Measurements from ENCODE around the gene POLDIP3.
A peak's percentile ranks its signal among the peaks of the same experiment; 100 is the strongest.

The POLDIP3 gene

GRCh38 chr22:42642806-42643633 is 28.3 kb upstream of the POLDIP3 start:
- peak; percentile 35 for DNase-seq (ENCODE audit: low spot score)

DNA sequence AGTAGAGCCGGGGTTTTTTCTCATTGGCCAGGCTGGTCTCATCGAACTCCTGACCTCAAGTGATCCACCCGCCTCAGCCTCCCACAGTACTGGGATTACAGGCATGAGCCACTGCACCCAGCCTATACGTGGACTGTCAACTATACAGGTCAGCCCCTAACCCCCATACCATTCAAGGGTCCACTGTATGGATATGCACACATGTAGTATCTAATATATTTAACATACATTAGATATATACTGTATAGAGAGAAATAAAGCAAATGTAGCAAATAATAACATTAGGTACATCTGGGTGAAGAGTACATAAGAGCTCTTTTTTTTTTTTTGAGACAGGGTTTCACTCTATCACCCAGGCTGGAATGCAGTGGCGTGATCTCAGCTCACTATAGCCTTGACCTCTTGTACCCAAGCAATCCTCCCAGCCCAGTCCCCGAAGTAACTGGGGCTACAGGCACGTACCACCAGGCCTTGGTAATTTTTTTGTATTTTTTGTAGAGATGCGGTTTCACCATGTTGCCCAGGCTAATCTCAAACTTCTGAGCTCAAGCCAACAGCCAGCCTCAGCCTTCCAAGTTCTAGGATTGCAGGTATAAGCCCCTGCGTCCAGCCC is 27.2 kb upstream of the POLDIP3 start:
- DNase-seq (ENCODE audit: low spot score) = no peak

- no peak for DNase-seq (ENCODE audit: low spot score)
Measured at GRCh38 chr22:42639541-42640241, 25.0 kb upstream of the POLDIP3 start.

- DNase-seq (ENCODE audit: low spot score) = no peak
Measured at GRCh38 chr22:42637555-42637954, 22.9 kb upstream of the POLDIP3 start.

GRCh38 chr22:42636506-42636905 is 21.8 kb upstream of the POLDIP3 start:
- DNase-seq (ENCODE audit: low spot score) = no peak

DNA sequence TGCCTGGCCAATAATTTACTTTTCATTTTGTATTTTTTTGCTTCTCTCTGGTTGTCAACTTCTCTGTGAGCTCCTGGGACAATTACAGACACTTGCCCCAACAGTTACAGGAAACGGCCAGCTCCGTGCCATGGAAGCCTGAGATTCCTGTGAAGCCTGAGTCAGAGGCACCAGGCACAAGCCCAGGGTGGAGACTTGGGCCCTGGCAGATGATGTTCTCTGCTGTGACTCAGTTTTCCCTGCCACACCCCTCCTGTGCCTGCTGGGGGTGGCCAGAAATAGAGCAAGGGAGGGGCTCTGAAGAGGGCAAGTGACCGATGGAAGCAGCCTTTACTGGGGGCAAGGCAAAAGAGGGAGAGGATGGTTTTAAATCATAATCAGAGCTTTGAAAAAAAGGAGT is 20.8 kb upstream of the POLDIP3 start:
- no peak for DNase-seq (ENCODE audit: low spot score)

- DNase-seq (ENCODE audit: low spot score) = no peak
Measured at GRCh38 chr22:42633013-42633412, 18.3 kb upstream of the POLDIP3 start.

- DNase-seq (ENCODE audit: low spot score) = no peak
Measured at GRCh38 chr22:42632096-42632495, 17.4 kb upstream of the POLDIP3 start.

- DNase-seq (ENCODE audit: low spot score) = no peak
Measured at GRCh38 chr22:42630901-42631602, 16.4 kb upstream of the POLDIP3 start.

GRCh38 chr22:42630211-42630610 is 15.5 kb upstream of the POLDIP3 start:
- no peak for DNase-seq (ENCODE audit: low spot score)

DNA sequence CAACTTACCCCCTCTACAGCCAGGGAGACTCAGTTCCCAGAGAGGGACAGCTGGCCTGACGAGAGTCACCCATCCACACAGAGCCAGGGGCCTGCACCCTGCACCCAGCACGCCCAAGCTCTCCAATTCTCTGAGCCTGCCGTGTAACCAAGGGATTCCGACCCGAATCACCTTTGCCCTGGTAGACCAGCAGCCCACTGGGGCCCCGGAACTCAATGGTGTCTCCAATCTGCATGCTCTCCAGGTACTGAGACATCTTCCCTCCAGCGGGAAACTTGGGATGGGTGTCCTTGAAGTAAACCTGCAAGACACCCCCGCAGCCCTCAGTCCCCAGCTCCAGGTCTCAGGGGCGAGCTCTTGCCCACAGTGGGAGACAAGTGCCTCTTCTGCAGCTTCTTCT is 13.3 kb upstream of the POLDIP3 start:
- no peak for DNase-seq (ENCODE audit: low spot score)

DNA sequence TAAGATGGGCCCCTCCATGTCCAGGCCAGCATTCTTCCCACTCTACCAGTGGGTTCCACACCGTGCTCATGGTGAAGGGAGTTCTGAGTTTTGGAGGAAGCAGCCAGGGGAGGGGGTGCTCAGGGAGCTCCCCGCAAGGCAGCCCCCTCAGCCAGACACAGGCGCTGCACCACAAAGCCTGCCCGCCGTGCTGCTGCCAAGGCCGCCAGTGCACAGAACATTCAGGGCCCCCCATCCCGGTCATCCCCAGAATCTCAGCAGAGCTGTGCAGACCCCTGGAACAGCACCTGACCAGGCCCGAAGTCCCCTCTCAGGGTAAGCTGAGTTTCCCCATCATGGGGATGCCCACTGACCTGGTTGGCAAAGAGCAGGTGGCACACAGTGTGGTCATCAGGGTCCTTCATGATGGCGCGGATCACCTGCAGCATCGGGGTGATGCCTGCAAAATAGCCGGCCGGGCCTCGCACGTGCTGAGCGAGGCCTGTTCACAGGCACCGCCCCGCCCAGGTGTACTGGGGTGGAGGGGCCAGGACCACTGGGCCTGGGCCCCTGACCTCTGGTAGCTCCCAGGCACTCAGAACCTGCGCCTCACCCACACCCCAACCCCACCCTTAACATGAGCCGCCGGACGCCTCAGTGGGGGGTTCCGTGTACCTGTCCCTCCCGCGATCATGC is 12.4 kb upstream of the POLDIP3 start:
- DNase-seq (ENCODE audit: low spot score) = no peak

- no peak for DNase-seq (ENCODE audit: low spot score)
Measured at GRCh38 chr22:42626431-42626830, 11.7 kb upstream of the POLDIP3 start.

DNA sequence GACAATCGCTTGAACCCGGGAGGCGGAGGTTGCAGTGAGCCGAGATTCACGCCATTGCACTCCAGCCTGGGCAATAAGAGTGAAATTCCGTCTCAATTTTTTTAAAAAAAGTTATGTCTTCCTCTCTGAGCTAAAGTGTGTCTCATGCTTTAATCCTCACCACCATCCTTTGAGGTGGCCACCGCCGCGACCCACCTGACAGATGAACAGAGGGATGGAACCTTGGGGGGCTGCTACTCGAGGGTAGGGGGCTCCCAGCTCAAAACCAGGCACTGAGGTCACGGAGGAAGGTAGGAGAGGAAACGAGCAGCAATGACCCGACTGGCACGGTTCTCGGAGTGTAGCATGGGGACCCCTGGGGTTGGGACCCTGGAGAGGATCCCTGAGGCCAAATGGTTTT is 10.7 kb upstream of the POLDIP3 start:
- no peak for DNase-seq (ENCODE audit: low spot score)

- no peak for DNase-seq (ENCODE audit: low spot score)
Measured at GRCh38 chr22:42624551-42625106, 9.9 kb upstream of the POLDIP3 start.

- DNase-seq (ENCODE audit: low spot score) = no peak
Measured at GRCh38 chr22:42623756-42624441, 9.2 kb upstream of the POLDIP3 start.

DNA sequence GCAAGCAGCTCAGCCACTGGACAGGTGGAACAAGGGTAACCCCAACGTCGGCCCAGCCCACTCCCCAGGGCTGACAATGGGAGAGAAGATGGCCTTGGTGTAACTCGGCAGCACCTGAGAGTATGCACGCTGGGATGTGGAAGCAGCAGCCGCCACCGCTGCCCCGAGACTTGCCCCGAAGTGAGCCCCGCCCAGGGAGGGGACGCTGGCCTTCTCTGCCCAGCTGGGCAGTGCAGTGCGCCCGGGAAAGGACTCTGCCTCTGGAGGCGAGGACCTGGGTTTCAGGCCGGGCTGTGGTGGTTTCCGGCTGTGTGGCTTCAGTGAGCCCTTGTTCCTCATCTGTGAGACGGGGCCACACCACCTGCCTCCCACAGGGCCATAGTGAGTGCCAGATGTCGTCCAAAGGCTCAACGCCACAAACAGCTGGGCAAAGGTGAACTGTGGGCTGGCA is 8.6 kb upstream of the POLDIP3 start:
- no peak for DNase-seq (ENCODE audit: low spot score)

DNA sequence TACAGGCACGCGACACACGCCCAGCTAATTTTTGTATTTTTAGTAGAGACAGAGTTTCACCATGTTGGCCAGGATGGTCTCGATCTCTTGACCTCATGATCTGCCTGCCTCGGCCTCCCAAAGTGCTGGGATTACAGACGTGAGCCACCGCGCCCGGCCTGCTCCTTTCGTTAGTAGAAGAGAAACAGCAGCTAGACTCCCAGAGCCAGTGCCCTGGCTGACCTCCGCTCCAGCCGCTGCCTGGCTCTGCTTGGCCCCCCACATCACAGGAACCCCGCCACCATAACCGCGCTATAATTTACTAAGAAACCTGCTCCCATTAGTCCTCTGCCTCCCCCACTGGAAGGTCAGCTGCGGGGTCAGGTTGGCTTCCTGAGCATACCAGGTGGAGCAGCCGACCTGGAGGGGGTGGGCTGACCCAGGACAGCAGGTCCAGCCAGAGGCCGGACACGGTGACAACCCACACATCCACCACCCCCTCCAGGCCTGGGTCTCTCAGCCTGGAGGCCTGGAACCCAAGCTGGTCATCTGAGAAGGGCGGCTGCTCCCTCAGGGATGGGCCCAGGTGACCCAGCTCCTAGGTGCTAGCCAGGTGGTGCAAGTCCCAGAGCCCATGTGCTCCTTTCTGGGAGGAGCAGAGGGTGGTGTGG is 7.5 kb upstream of the POLDIP3 start:
- no peak for DNase-seq (ENCODE audit: low spot score)

GRCh38 chr22:42621505-42622002 is 6.9 kb upstream of the POLDIP3 start:
- DNase-seq (ENCODE audit: low spot score) = no peak

- DNase-seq (ENCODE audit: low spot score) = no peak
Measured at GRCh38 chr22:42620084-42620483, 5.4 kb upstream of the POLDIP3 start.
